A549 (cell line): ENCODE data around the gene NPHS1. TPM values are rescaled to one million over a fixed set of nuclear protein-coding genes. Genes with fewer than 3 reads are reported as not detected.
"Not testable (repeated sequence)": the region's sequence is repeated elsewhere in the genome, so short reads cannot be mapped to it uniquely, and the experiment has no call there.

Source experiments
- ATAC-seq, 2 experiments: fragments of 200-7000 bp in 1 of 2; fragments of >200 bp in 1 of 2; cut with Nextera tagmentation in 1 of 2; cut with Tn5 transposase in 1 of 2; 3 replicates each; pipeline versions ENCODE4 v1.8.0 to v1.9.1; 2018 to 2020; ENCODE audit warnings: mild to moderate bottlenecking in 1 of 2, moderate library complexity in 1 of 2
- CTCF ChIA-PET: fragments of 300-600 bp; sonication (Branson Sonifier 250); formaldehyde crosslinking; extraction: SDS; loops from one replicate; lab custom pipeline; 2021; ENCODE audit warnings: antibody characterized with exemption, inconsistent platforms; lab: Yijun Ruan, JAX
- POLR2A ChIA-PET: fragments of 350-600 bp; formaldehyde crosslinking; extraction: SDS; loops from one replicate; lab custom pipeline; 2021; ENCODE audit warnings: antibody characterized with exemption, inconsistent platforms; lab: Yijun Ruan, JAX
- DNase-seq, 2 experiments: peaks; one replicate each; pipeline versions ENCODE4 v3.0.0 to v3.0.0-alpha.2; 2011 to 2016; ENCODE audit warnings: low read depth in 1 of 2, low spot score in 1 of 2
- FAIRE-seq: peaks from 2 replicates; lab custom pipeline; 2011; peaks lifted over from hg19 to GRCh38; lab: Jason Lieb, UNC
- H3K27ac ChIP-seq, 2 experiments: fragments of >200 bp; sonication (Bioruptor Twin); formaldehyde crosslinking; 3 replicates each; pipeline ENCODE4 v1.5.1; 2016 to 2017
- H3K4me1 ChIP-seq: fragments of >200 bp; sonication (Bioruptor Twin); formaldehyde crosslinking; 3 replicates; pipeline ENCODE4 v1.6.1; 2016
- H3K4me2 ChIP-seq: fragments of >200 bp; sonication (Bioruptor Twin); formaldehyde crosslinking; 3 replicates; pipeline ENCODE4 v1.6.1; 2016
- H3K4me3 ChIP-seq: fragments of >200 bp; sonication (Bioruptor Twin); formaldehyde crosslinking; 3 replicates; pipeline ENCODE4 v1.5.1; 2016
- H3K9me3 ChIP-seq: fragments of >200 bp; sonication (Bioruptor Twin); formaldehyde crosslinking; 3 replicates; pipeline ENCODE4 v1.6.1; 2016
- BHLHE40 ChIP-seq: IDR thresholded peaks from 2 replicates; pipeline ENCODE4 v1.6.1; 2012; ENCODE audit warnings: low read depth, low read length, inconsistent platforms
- CBX8 ChIP-seq: fragments of 200-600 bp; sonication (generic); IDR thresholded peaks from 2 replicates; pipeline ENCODE4 v1.6.1; 2016
- CHD2 ChIP-seq: fragments of 150-350 bp; IDR thresholded peaks from 2 replicates; pipeline ENCODE4 v1.6.1; 2014; ENCODE audit warnings: low read length; ENCODE audit not compliant: partially characterized antibody
- CHD4 ChIP-seq: fragments of 200-600 bp; sonication (generic); IDR thresholded peaks from 2 replicates; pipeline ENCODE4 v1.6.1; 2016; ENCODE audit warnings: antibody characterized with exemption, mild to moderate bottlenecking, borderline replicate concordance
- CTCF ChIP-seq: fragments of >200 bp; sonication (Bioruptor Twin); formaldehyde crosslinking; IDR thresholded peaks from 3 replicates; pipeline ENCODE4 v1.5.1; 2016
- ESRRA ChIP-seq: fragments of 150-350 bp; IDR thresholded peaks from 2 replicates; pipeline ENCODE4 v1.6.1; 2014; ENCODE audit warnings: mild to moderate bottlenecking, low read length, borderline replicate concordance
- HDAC2 ChIP-seq: fragments of 200-600 bp; sonication (generic); IDR thresholded peaks from 2 replicates; pipeline ENCODE4 v1.6.1; 2016
- HOXA7 ChIP-seq: fragments of 250-450 bp; sonication (Bioruptor Pico); IDR thresholded peaks from 2 replicates; pipeline ENCODE4 v1.5.0; 2020; ENCODE audit warnings: mild to moderate bottlenecking, moderate library complexity
- HOXB5 ChIP-seq: fragments of 250-450 bp; sonication (Bioruptor Pico); IDR thresholded peaks from 2 replicates; pipeline ENCODE4 v1.5.0; 2020; ENCODE audit warnings: mild to moderate bottlenecking, moderate library complexity
- KDM5A ChIP-seq: fragments of 200-600 bp; sonication (generic); IDR thresholded peaks from 2 replicates; pipeline ENCODE4 v1.6.1; 2016; ENCODE audit warnings: antibody characterized with exemption, mild to moderate bottlenecking
- PBX3 ChIP-seq: IDR thresholded peaks from 2 replicates; pipeline ENCODE4 v1.6.1; 2012
- PHF8 ChIP-seq: fragments of 200-600 bp; sonication (generic); IDR thresholded peaks from 2 replicates; pipeline ENCODE4 v1.6.1; 2016; ENCODE audit warnings: low read depth, mild to moderate bottlenecking, antibody characterized with exemption, moderate library complexity, borderline replicate concordance
- RARB ChIP-seq: fragments of 250-450 bp; sonication (Bioruptor Pico); IDR thresholded peaks from 2 replicates; pipeline ENCODE4 v1.8.0; 2021; ENCODE audit warnings: mild to moderate bottlenecking, moderate library complexity
- RCOR1 ChIP-seq: fragments of 150-350 bp; IDR thresholded peaks from 2 replicates; pipeline ENCODE4 v1.6.1; 2014; ENCODE audit warnings: antibody characterized with exemption, low read length, low read depth
- RFX5 ChIP-seq: fragments of 450-650 bp; IDR thresholded peaks from 2 replicates; pipeline ENCODE4 v1.7.1; 2014; ENCODE audit warnings: antibody characterized with exemption, mild to moderate bottlenecking, moderate library complexity
- RNF2 ChIP-seq: fragments of 200-600 bp; sonication (generic); IDR thresholded peaks from 2 replicates; pipeline ENCODE4 v1.6.1; 2016; ENCODE audit warnings: low read depth, mild to moderate bottlenecking, antibody characterized with exemption, moderate library complexity, borderline replicate concordance
- SMC3 ChIP-seq: fragments of >200 bp; sonication (Bioruptor Twin); formaldehyde crosslinking; IDR thresholded peaks from 3 replicates; pipeline ENCODE4 v1.6.1; 2018; ENCODE audit warnings: inconsistent platforms
- ZC3H11A ChIP-seq: fragments of 450-650 bp; IDR thresholded peaks from 2 replicates; pipeline ENCODE4 v1.6.1; 2014; ENCODE audit warnings: antibody characterized with exemption, mild to moderate bottlenecking
- ZFP36 ChIP-seq: fragments of 450-650 bp; IDR thresholded peaks from 2 replicates; pipeline ENCODE4 v1.6.1; 2014; ENCODE audit warnings: borderline replicate concordance; ENCODE audit not compliant: partially characterized antibody
- WGBS: methylation state at CpG from one replicate; pipeline ENCODE4 v1.1.6; 2017; ENCODE audit errors: missing lambda C conversion rate; 5-methylcytosine and 5-hydroxymethylcytosine counted together
- polyA plus RNA-seq, 4 experiments: library from polyadenylated mRNA; depleted of rRNA in 3 of 4; stranded (reverse); fragments of >200 nt; fragmentation: RNase III in 1 of 4; extraction: RNeasy Plus Mini Kit Qiagen cat#74134 plus additional on column Dnase treatment in 1 of 4; gene quantifications; 2 replicates in 3 of 4; 3 replicates in 1 of 4; pipeline ENCODE4 v1.2.3, GENCODE V29; 2011 to 2017
- TF ChIP-seq, protein P1 (sequence below): fragments of 150-350 bp; IDR thresholded peaks from 2 replicates; pipeline ENCODE4 v1.6.1; 2014; ENCODE audit warnings: low read depth, mild to moderate bottlenecking, low read length

The NPHS1 gene
- polyA plus RNA-seq, 2 of the 4 experiments (the other 2 are of a cell fraction), result 0.27 TPM

DNA sequence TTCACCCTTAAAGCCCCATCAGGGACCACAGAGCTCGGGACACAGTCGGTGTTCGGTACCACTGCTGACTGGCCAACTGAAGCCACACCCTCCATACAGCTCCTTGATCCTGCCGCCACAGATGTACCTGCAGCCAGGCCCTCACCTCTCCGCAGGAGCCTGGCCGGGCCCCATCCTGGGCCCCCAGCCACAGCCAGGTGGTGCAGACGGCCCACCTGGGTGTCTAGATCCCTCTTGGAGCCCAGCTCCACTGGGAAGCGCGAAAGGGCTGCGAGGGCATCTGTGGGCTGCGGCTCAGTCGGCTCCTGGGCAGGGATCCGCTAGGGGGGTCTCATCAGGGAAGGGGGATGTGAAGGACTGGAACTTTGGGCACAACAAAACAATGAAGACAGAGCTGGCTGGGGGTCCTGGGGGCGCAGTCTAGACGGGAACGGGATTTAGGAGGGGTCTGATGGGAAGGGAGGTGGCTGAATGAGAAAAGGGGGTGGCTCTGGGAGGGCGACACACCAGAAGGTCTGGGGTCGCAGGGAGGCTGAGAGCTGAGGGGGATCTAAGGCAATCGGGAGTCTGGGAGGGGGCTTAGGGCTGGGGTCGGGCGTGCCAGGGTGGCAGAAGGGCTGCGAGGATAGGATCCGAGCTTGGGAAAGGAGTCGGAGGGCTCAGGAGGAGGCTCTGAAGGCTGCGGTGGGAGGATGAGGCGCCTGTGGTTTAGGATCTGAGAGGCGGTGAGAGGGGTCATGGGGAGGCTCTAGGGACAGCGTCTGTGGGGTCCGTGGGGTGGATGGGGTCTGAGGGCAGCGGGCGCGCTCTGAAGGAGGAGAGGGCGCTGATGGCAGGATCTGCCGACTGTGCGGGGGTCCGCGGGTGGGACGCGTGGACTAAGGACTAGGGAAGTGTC, 55.4 kb downstream of the NPHS1 start:
- CTCF ChIA-PET, result interaction anchor here (0.7 to 1.3 kb wide), 3 partner anchors 23 to 39 kb away, joined by 3 to 4 read pairs (median 3); no protein-coding TSS in a partner anchor
- Histone ChIP-seq H3K4me2 (no peak overlapping the region), H3K27ac (no peak overlapping the region), H3K9me3 (peaks cover 5% of the 10 kb centered on the region; the same call in 1 of the 3 replicates), H3K4me1 (peaks cover 8% of the 10 kb centered on the region), H3K4me3 (no peak overlapping the region)
- POLR2A ChIA-PET, result no interaction called here
- peak in 1 of 2 experiments; percentile 10; a peak in 1 of 6 replicates for ATAC-seq
- WGBS, result 61% methylated on average over 39 of the region's 39 CpGs
- no peak for TF ChIP-seq KDM5A
- TF ChIP-seq BHLHE40, result 0 out of 2 replicates have a peak, but pooled peaks have one; percentile 35
- no peak for FAIRE-seq
- DNase-seq, result no peak

DNA sequence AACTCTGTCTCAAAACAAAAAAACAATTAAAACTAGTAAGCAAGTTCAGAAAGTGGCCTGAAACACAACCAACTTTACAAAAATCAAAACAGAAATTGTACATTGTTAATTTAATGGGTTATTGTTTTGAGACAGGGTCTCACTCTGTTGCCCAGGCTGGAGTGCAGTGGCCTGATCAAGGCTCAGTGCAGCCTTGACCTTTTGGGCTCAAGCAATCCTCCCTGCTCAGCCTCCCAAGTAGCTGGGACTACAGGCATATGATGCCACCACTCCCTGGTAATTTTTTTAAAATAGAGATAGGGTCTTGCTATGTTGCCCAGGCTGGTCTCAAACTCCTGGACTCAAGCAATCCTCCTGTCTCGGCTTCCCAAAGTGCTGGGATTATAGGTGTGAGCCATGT, 56.7 kb downstream of the NPHS1 start:
- ATAC-seq, result not testable (repeated sequence)

DNA sequence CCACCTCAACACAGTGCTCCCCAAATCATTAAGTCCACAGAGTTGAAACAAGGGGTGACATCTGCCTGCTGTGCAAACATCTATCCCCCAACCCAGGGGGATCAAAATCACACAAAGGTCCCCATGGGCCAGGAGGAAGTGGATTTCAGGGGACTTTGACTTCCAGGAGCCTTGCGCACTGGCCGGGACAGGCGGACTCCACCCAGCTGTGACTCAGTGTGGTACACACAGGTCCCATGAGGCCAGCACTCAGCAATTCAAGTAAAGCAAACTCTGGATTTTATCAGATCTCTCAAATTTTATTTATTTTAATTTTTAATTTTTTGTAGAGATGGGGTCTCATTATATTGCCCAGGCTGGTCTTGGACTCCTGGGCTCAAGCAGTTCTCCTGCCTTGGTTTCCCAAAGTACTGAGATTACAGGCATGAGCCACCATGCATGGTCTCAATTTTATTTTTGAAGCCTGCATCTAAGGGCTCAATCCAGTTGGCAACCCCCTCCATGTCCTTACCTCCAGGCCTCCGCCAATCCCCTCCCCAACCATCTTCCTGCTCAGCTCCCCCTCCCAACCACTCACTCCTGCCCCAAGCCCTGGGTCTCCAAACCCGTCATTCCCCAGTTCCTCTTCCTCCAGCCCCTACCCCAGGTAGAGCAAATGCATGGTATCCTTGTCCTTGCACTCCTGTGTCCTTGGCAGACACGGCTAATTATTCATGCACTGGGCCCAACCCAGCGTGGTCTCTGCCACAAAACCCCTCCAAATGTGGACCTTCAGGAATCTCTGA, 58.7 kb downstream of the NPHS1 start:
- CTCF ChIA-PET, result interaction anchor here (0.6 to 1.3 kb wide), 8 partner anchors 11 to 445 kb away, joined by 3 to 4 read pairs (median 3); no protein-coding TSS in a partner anchor
- ATAC-seq, result no peak
- H3K9me3 ChIP-seq, result no peaks in the 10 kb centered on the region
- POLR2A ChIA-PET, result no interaction called here
- peaks cover 8% of the 10 kb centered on the region for H3K4me1 ChIP-seq
- peak; percentile 42 to 53 for DNase-seq
- no peak overlapping the region for H3K4me2 ChIP-seq
- H3K27ac ChIP-seq, result no peak overlapping the region
- FAIRE-seq, result no peak
- no peak for TF ChIP-seq ZFP36
- no peak for TF ChIP-seq HOXA7 (CRISPR knock-in tag)
- TF ChIP-seq HDAC2, result no peak
- no peak for TF ChIP-seq RARB (CRISPR knock-in tag)
- no peak for TF ChIP-seq ESRRA
- TF ChIP-seq CHD2, result no peak
- TF ChIP-seq, protein P1, sequence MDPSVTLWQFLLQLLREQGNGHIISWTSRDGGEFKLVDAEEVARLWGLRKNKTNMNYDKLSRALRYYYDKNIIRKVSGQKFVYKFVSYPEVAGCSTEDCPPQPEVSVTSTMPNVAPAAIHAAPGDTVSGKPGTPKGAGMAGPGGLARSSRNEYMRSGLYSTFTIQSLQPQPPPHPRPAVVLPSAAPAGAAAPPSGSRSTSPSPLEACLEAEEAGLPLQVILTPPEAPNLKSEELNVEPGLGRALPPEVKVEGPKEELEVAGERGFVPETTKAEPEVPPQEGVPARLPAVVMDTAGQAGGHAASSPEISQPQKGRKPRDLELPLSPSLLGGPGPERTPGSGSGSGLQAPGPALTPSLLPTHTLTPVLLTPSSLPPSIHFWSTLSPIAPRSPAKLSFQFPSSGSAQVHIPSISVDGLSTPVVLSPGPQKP, result no peak
- no peak for TF ChIP-seq PBX3
- no peak for TF ChIP-seq ZC3H11A
- no peak for TF ChIP-seq CHD4
- TF ChIP-seq CBX8, result no peak
- no peak for TF ChIP-seq CTCF
- no peak for TF ChIP-seq HOXB5
- TF ChIP-seq RCOR1, result no peak
- TF ChIP-seq PHF8, result no peak
- no peak for TF ChIP-seq RFX5
- no peak for TF ChIP-seq RNF2
- TF ChIP-seq SMC3, result no peak
- 63% methylated on average over 7 of the region's 7 CpGs for WGBS
- H3K4me3 ChIP-seq, result no peak overlapping the region

More for the DNA sequence above, 56.7 kb downstream of the NPHS1 start:
- H3K4me2 ChIP-seq, H3K4me3 ChIP-seq, FAIRE-seq, H3K27ac ChIP-seq, H3K9me3 ChIP-seq, H3K4me1 ChIP-seq, POLR2A ChIA-PET, DNase-seq: not testable (repeated sequence)
- CTCF ChIA-PET, result interaction anchor here (1.3 to 1.7 kb wide), 3 partner anchors 9 to 24 kb away, joined by 3 to 4 read pairs (median 3); no protein-coding TSS in a partner anchor
- 97% methylated on average over 1 of the region's 1 CpG for WGBS
